Activated effector memory CD4-positive, alpha-beta T cell treated with Interleukin-2 at 50 U/mL for 16 hours (primary cell): Measurements from ENCODE around the gene MSANTD2.

Experiments used
- DNase-seq: peaks from one replicate; pipeline ENCODE4 v3.0.0-alpha.2; 2020

Gene MSANTD2

GRCh38 chr11:124727474-124727873 lies 72.7 kb downstream of the MSANTD2 start:
- DNase-seq: no peak

GRCh38 chr11:124725719-124726105 lies 74.5 kb downstream of the MSANTD2 start:
- no peak for DNase-seq

DNA sequence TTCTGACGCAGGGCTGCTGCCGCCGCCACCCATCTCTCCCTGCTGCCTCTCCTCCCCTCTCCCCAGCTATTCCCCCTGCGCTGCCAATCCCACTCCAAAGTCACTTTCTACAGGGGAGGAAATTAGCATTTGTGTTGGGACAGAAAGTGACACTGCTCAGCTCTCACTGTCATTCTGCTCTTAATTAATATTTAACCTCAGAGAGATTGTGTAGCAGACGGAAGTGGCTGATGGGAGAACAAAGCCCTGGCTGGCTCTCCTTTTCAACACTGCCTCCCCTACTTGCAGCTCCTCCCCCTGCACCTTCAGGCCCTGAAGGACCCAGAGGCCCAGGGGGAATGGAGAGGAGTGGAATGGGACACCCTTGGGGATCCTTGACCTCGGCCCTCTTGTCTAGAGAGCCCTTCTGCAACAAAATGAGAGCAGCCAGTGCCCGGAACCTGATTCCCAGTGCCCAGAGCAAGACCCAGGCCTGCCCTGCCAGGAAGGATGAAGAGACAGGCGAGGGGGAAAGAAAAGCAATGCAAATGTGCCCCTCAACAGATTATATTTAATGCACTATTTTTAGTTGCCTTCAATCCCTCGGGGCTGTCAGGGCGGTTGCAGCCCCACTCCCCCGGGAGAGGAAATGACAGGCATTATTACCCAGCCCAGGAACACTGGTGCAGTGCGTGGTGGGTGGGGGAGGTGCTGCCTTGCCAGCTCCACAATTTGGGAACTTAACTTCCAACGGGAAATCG lies 75.1 kb downstream of the MSANTD2 start:
- DNase-seq: no peak

GRCh38 chr11:124722176-124722575 lies 78.0 kb downstream of the MSANTD2 start:
- no peak for DNase-seq

- no peak for DNase-seq
These were observed 80.7 kb downstream of the MSANTD2 start for GRCh38 chr11:124719534-124719933.

DNA sequence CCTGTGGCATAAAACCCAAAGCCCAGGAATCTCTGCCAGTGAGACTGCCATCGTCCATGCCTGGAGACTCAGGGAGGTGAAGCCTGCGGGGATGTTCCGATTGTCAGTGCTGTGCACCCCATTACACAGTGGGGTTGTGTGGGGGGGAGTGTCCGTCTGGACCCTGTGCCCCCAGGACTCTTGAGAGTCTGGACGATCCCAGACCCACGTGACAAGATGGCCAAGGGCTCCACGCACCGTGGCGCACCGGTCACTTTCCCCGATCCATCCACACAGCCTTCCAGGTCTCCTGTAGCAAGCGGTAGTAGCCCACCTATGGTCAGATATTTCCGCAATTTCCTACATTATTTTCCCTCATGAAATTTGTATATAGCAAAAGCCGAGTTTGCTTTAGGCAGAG lies 81.4 kb downstream of the MSANTD2 start:
- DNase-seq: no peak

DNA sequence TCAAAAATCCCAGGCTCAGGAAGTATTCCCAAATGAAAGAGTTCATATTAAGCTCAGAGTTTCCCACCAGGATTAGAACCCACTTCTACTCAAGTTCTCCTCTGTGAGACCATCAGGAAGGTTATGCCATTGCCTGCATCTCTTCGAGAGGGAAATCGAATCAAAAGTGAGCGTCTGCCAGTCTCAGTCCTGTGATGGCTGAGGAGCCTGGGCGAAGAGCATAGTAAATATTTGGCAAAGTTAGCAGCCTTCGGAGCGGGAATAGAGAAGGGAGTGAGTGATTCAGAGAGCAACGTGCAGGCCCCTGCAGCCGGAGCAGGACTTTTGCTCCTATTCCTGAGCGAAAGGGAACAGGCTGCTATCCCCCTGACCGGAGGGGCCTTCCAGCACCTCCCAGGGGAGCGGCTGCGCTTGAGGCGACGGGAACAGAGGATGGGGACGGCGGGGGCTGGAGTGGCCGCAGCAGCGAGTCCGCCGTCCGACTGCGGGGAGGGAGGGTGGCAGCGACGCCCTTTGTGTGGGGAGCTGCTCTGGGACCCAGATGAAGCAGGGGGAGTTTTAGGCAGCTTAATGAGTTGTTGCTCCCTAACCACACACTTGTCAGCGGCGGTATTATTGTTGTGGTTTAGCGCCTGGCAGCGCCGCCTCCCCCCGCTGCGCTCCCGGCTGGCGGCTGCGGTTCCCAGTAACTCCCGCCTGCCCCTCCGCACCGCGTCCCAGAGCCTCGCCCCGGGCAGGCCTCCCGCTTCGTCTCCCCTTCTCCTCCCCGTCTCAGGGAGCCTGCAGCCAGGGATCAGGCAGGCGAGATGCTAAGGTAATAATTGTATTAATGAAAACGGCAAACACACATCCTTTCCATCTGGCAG lies 82.2 kb downstream of the MSANTD2 start:
- DNase-seq: no peak

- DNase-seq: no peak
These were observed 82.8 kb downstream of the MSANTD2 start for GRCh38 chr11:124717421-124717785.

- DNase-seq: no peak
These were observed 83.6 kb downstream of the MSANTD2 start for GRCh38 chr11:124716591-124716990.
